Cardiac septum (tissue), 1 donor: ENCODE measurements around the gene KCTD7. TPM values are rescaled to one million over a fixed set of nuclear protein-coding genes. Genes with fewer than 3 reads are reported as not detected.
"Not testable (repeated sequence)": the region's sequence is repeated elsewhere in the genome, so short reads cannot be mapped to it uniquely, and the experiment has no call there.

ENCODE experiments used
- DNase-seq: peaks from one replicate; pipeline ENCODE4 v3.0.0-alpha.2; 2020; ENCODE audit warnings: low spot score
- intact Hi-C: fragments of 100-400 bp; cut with DNase I; formaldehyde crosslinking; loops from one replicate; pipeline ENCODE4 v1.14.0; 2022
- long read RNA-seq: library from polyadenylated mRNA; unstranded; transcript quantifications from one replicate; pipeline ENCODE4 v2.0.0, GENCODE V29; 2021
- total RNA-seq: library from RNA; stranded (reverse); fragmentation: NEBNext Ultra II Directional; extraction: Animal tissue kit (Norgen Biotek cat#: 25700); gene quantifications from one replicate; pipeline ENCODE4 v1.2.1, GENCODE V29; 2021
- donor health status: DM: no; HTN: no; CAD: no.

KCTD7 gene
- total RNA-seq = 9.7 TPM
- long read RNA-seq, full-length matches to known transcripts = 3 of 4 reads
- long read RNA-seq, partial matches to known transcripts = 1 of 4 reads
- long read RNA-seq, other reads (novel, unspliced or antisense) = 0 of 4 reads

- intact Hi-C loops = loop anchor here (2.0 kb wide), 1 partner anchor 36 kb away; no protein-coding TSS in a partner anchor
- peak; percentile 99 for DNase-seq
These were observed at the start of gene KCTD7 for GRCh38 chr7:66628361-66629221. Gene KCTD7 (plus strand): TSS chr7:66628881. CDS start chr7:66629065, 184 bp downstream.

- intact Hi-C loops, DNase-seq: not testable (repeated sequence)
These were observed 48.3 kb upstream of the KCTD7 start for GRCh38 chr7:66580380-66580779.

- intact Hi-C loops, DNase-seq: not testable (repeated sequence)
These were observed 45.7 kb upstream of the KCTD7 start for GRCh38 chr7:66582816-66583489.

- intact Hi-C loops = no loop called here
These were observed 45.1 kb upstream of the KCTD7 start for GRCh38 chr7:66583490-66584110.

GRCh38 chr7:66586181-66586580 is 42.5 kb upstream of the KCTD7 start:
- DNase-seq = no peak
- intact Hi-C loops = no loop called here

More at GRCh38 chr7:66583490-66584110, 45.1 kb upstream of the KCTD7 start:
- DNase-seq = no peak

GRCh38 chr7:66588226-66588625 is 40.5 kb upstream of the KCTD7 start:
- DNase-seq, intact Hi-C loops: not testable (repeated sequence)

- intact Hi-C loops, DNase-seq: not testable (repeated sequence)
These were observed 39.7 kb upstream of the KCTD7 start for GRCh38 chr7:66588856-66589570.

GRCh38 chr7:66590302-66591057 is 38.2 kb upstream of the KCTD7 start:
- intact Hi-C loops, DNase-seq: not testable (repeated sequence)

- DNase-seq, intact Hi-C loops: not testable (repeated sequence)
These were observed 37.5 kb upstream of the KCTD7 start for GRCh38 chr7:66591058-66591798.

- DNase-seq = peak; percentile 97
- intact Hi-C loops = loop anchor here (2.0 kb wide), 1 partner anchor 37 kb away; the partner anchor contains the start of gene KCTD7
These were observed 36.7 kb upstream of the KCTD7 start for GRCh38 chr7:66591799-66592596.

GRCh38 chr7:66592597-66593146 is 36.0 kb upstream of the KCTD7 start:
- intact Hi-C loops = loop anchor here (2.0 kb wide), 1 partner anchor 36 kb away; the partner anchor contains the start of gene KCTD7
- not testable (repeated sequence) for DNase-seq

GRCh38 chr7:66594082-66594481 is 34.6 kb upstream of the KCTD7 start:
- DNase-seq, intact Hi-C loops: not testable (repeated sequence)

GRCh38 chr7:66597461-66597860 is 31.2 kb upstream of the KCTD7 start:
- no peak for DNase-seq
- intact Hi-C loops = no loop called here

GRCh38 chr7:66602159-66602558 is 26.5 kb upstream of the KCTD7 start:
- no peak for DNase-seq
- intact Hi-C loops = no loop called here

GRCh38 chr7:66604198-66604597 is 24.5 kb upstream of the KCTD7 start:
- DNase-seq = no peak
- intact Hi-C loops = no loop called here

GRCh38 chr7:66606540-66607291 is 22.0 kb upstream of the KCTD7 start:
- intact Hi-C loops, DNase-seq: not testable (repeated sequence)
